Neural cell (in vitro differentiated cells): ENCODE measurements around the gene XCR1. TPM values are rescaled to one million over a fixed set of nuclear protein-coding genes. Genes with fewer than 3 reads are reported as not detected.

Source experiments
- H2AFZ ChIP-seq: fragments of 200-600, 300-800 bp; sonication (generic), shearing (Covaris generic); 2 replicates; pipeline ENCODE4 v1.6.0; 2014; ENCODE audit warnings: low read depth, mild to moderate bottlenecking, antibody characterized with exemption, low read length, moderate library complexity
- H3F3A ChIP-seq: fragments of 200-600 bp; shearing (Covaris generic); 2 replicates; pipeline ENCODE4 v1.6.1; 2016; ENCODE audit warnings: mild to moderate bottlenecking, moderate library complexity, mixed read lengths, antibody characterized with exemption, low read length; ENCODE audit not compliant: insufficient read depth, poor library complexity, severe bottlenecking
- H3K27ac ChIP-seq: fragments of 200-600, 300-800 bp; sonication (generic), shearing (Covaris generic); 2 replicates; pipeline ENCODE4 v1.5.1; 2014; ENCODE audit warnings: mild to moderate bottlenecking, low read length, moderate library complexity
- H3K27me3 ChIP-seq: fragments of 300-800, 200-600 bp; sonication (generic), shearing (Covaris generic); 2 replicates; pipeline ENCODE4 v1.6.0; 2014; ENCODE audit warnings: mild to moderate bottlenecking, low read depth, low read length, moderate library complexity; ENCODE audit not compliant: insufficient read depth
- H3K36me3 ChIP-seq: fragments of 300-800, 200-600 bp; sonication (generic), shearing (Covaris generic); 2 replicates; pipeline ENCODE4 v1.5.1; 2014; ENCODE audit warnings: mild to moderate bottlenecking, antibody characterized with exemption, low read length, moderate library complexity; ENCODE audit not compliant: insufficient read depth
- H3K4me2 ChIP-seq: fragments of 300-800, 200-600 bp; sonication (generic), shearing (Covaris generic); 2 replicates; pipeline ENCODE4 v1.6.0; 2014; ENCODE audit warnings: mild to moderate bottlenecking, low read length
- H3K4me3 ChIP-seq: fragments of 300-800, 200-600 bp; sonication (generic), shearing (Covaris generic); 2 replicates; pipeline ENCODE4 v1.5.1; 2014; ENCODE audit warnings: mild to moderate bottlenecking, low read length, moderate library complexity
- H3K79me2 ChIP-seq: fragments of 200-600 bp; shearing (Covaris generic); replicated peaks from 2 replicates; pipeline ENCODE4 v1.6.0; 2014; ENCODE audit warnings: mild to moderate bottlenecking, low read length, moderate library complexity; ENCODE audit not compliant: insufficient read depth
- H3K9ac ChIP-seq: fragments of 300-800, 200-600 bp; sonication (generic), shearing (Covaris generic); 2 replicates; pipeline ENCODE4 v1.6.1; 2016; ENCODE audit warnings: mild to moderate bottlenecking, low read length, mixed read lengths
- H3K9me2 ChIP-seq: fragments of 200-600 bp; shearing (Covaris generic); 2 replicates; pipeline ENCODE4 v1.6.1; 2016; ENCODE audit warnings: mild to moderate bottlenecking, low read length, mixed read lengths; ENCODE audit not compliant: insufficient read depth
- H3K9me3 ChIP-seq: fragments of 200-600, 300-800 bp; sonication (generic), shearing (Covaris generic); 2 replicates; pipeline ENCODE4 v1.6.1; 2016; ENCODE audit warnings: mild to moderate bottlenecking, mixed run types, low read length, moderate library complexity, mixed read lengths
- H4K20me1 ChIP-seq: fragments of 200-600 bp; shearing (Covaris generic); 2 replicates; pipeline ENCODE4 v1.6.1; 2016; ENCODE audit warnings: mild to moderate bottlenecking, mixed run types; ENCODE audit not compliant: insufficient read depth
- CTCF ChIP-seq: fragments of 450-650 bp; IDR thresholded peaks from 2 replicates; pipeline ENCODE4 v1.5.1; 2014; ENCODE audit warnings: antibody characterized with exemption, mild to moderate bottlenecking, moderate library complexity; ENCODE audit not compliant: poor library complexity, severe bottlenecking
- EP300 ChIP-seq: fragments of 450-650 bp; conservative IDR thresholded peaks from 2 replicates; pipeline ENCODE4 v1.6.1; 2014; ENCODE audit warnings: antibody characterized with exemption, mild to moderate bottlenecking, moderate library complexity; ENCODE audit not compliant: poor library complexity, severe bottlenecking
- EZH2 ChIP-seq: fragments of 200-600, 300-800 bp; shearing (Covaris generic), sonication (generic); IDR thresholded peaks from 2 replicates; pipeline ENCODE4 v1.6.1; 2014; ENCODE audit warnings: antibody characterized with exemption, low read length, borderline replicate concordance, mild to moderate bottlenecking; ENCODE audit not compliant: insufficient read depth, poor library complexity, severe bottlenecking
- MXI1 ChIP-seq: fragments of 450-650 bp; conservative IDR thresholded peaks from 2 replicates; pipeline ENCODE4 v1.6.1; 2014; ENCODE audit warnings: antibody characterized with exemption, mild to moderate bottlenecking; ENCODE audit not compliant: poor library complexity, severe bottlenecking
- POLR2AphosphoS5 ChIP-seq: IDR thresholded peaks from 2 replicates; pipeline ENCODE4 v1.6.1; 2012
- RAD21 ChIP-seq: fragments of 450-650 bp; conservative IDR thresholded peaks from 2 replicates; pipeline ENCODE4 v1.6.1; 2014; ENCODE audit warnings: antibody characterized with exemption, mild to moderate bottlenecking, moderate library complexity
- REST ChIP-seq: IDR thresholded peaks from 2 replicates; pipeline ENCODE4 v1.6.1; 2012; ENCODE audit warnings: borderline replicate concordance
- SMC3 ChIP-seq: fragments of 450-650 bp; conservative IDR thresholded peaks from 2 replicates; pipeline ENCODE4 v1.6.1; 2014; ENCODE audit warnings: antibody characterized with exemption, mild to moderate bottlenecking, moderate library complexity; ENCODE audit not compliant: poor library complexity
- TAF1 ChIP-seq: IDR thresholded peaks from 2 replicates; pipeline ENCODE4 v1.6.1; 2012; ENCODE audit warnings: low read depth
- polyA plus RNA-seq: library from polyadenylated mRNA; depleted of rRNA; stranded (reverse); fragments of >200 nt; gene quantifications from 2 replicates; pipeline ENCODE4 v1.2.3, GENCODE V29; 2014

The XCR1 gene
- polyA plus RNA-seq, 1 donor from 2014 or later, result not detected

GRCh38 chr3:45986303-45986982 is 40.8 kb downstream of the XCR1 start:
- Histone ChIP-seq H3K27ac (no peak overlapping the region), H3K4me3 (no peak overlapping the region), H3K4me2 (no peak overlapping the region), H3K9me3 (no peaks in the 10 kb centered on the region), H3F3A (no peaks in the 10 kb centered on the region), H3K79me2 (no peaks in the 10 kb centered on the region), H3K27me3 (no peaks in the 10 kb centered on the region), H3K36me3 (no peaks in the 10 kb centered on the region), H4K20me1 (no peaks in the 10 kb centered on the region), H3K9me2 (no peaks in the 10 kb centered on the region), H3K9ac (no peak overlapping the region), H2AFZ (no peak overlapping the region)
- TF ChIP-seq POLR2AphosphoS5, result no peak
- no peak for TF ChIP-seq EZH2
- no peak for TF ChIP-seq RAD21
- TF ChIP-seq TAF1, result no peak
- no peak for TF ChIP-seq MXI1
- no peak for TF ChIP-seq EP300
- TF ChIP-seq SMC3, result no peak

GRCh38 chr3:45985532-45986302 is 41.6 kb downstream of the XCR1 start:
- H3K4me3 ChIP-seq, result no peak overlapping the region
- no peak overlapping the region for H3K4me2 ChIP-seq
- H3K27ac ChIP-seq, result no peak overlapping the region
- TF ChIP-seq CTCF, result no peak
- no peak for TF ChIP-seq EZH2
- no peak for TF ChIP-seq POLR2AphosphoS5
- no peak for TF ChIP-seq RAD21
- no peak for TF ChIP-seq TAF1
- no peak for TF ChIP-seq MXI1
- TF ChIP-seq EP300, result no peak
- no peak for TF ChIP-seq SMC3
- TF ChIP-seq REST, result no peak
- no peak overlapping the region for H3K9ac ChIP-seq
- H3K36me3 ChIP-seq, result no peaks in the 10 kb centered on the region
- no peak overlapping the region for H2AFZ ChIP-seq
- no peaks in the 10 kb centered on the region for H3K9me2 ChIP-seq
- H4K20me1 ChIP-seq, result no peaks in the 10 kb centered on the region
- no peaks in the 10 kb centered on the region for H3F3A ChIP-seq
- no peaks in the 10 kb centered on the region for H3K9me3 ChIP-seq
- H3K79me2 ChIP-seq, result no peaks in the 10 kb centered on the region
- no peaks in the 10 kb centered on the region for H3K27me3 ChIP-seq
